GM19035 (cell line): Measurements from ENCODE around the gene PGRMC2.
A peak's percentile ranks its signal among the peaks of the same experiment; 100 is the strongest.

Experiments used
- ATAC-seq: cut with Tn5 transposase; IDR thresholded peaks from one replicate; pipeline ENCODE4 v1.9.1; 2021; ENCODE audit not compliant: unreplicated experiment

The PGRMC2 gene

GRCh38 chr4:128299848-128300247 is 12.2 kb upstream of the PGRMC2 start:
- ATAC-seq = no peak

- no peak for ATAC-seq
Measured at GRCh38 chr4:128298852-128299251, 11.2 kb upstream of the PGRMC2 start.

DNA sequence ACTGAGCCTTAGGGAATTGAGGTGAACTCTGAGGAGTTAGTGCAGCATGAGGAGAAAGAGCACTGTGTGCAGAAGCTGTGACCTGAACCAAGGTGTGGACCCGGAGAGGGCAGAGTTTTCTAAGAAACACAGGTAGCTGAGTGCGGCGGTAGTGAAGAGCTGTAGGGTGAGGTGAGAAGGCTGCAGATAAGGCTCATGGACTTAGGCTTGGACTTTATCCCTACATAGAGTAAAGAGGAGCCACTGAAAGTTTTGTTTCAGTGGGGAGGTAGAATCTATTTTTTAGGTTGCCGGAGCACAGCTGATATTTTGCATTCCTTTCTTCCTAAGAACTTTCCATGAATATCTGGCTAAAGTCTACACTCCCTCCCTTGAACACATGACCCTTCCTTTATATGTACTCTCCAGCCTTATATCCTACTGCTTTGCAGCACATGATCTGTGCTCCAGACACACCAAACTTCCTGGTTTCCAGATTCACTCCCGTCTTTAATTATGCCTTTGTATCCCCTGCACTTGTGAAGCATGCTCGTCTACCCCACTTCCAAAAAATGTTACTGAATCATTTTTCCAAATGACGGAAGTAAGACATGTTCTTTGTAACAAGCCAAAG is 10.6 kb upstream of the PGRMC2 start:
- no peak for ATAC-seq

- no peak for ATAC-seq
Measured at GRCh38 chr4:128295255-128295654, 7.6 kb upstream of the PGRMC2 start.

DNA sequence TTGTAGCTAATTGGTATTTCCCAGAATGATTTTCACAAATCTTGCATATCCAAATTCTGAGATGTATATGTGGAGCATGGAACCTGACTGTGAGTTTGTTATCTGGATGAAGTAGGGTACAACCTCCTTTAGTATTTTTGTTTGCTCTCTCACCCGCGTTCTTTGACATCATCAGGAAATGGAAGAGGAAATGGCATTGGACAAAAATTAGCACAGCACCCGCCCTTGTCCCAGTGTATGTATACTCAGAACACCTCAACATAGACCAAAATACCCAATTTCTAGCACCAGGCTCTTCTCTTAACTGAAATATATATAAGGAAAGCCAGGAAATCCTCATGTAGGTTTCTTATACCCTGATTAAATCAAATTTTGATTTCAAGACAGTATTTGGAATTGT is 6.9 kb upstream of the PGRMC2 start:
- no peak for ATAC-seq

GRCh38 chr4:128292349-128292748 is 4.7 kb upstream of the PGRMC2 start:
- ATAC-seq = no peak

DNA sequence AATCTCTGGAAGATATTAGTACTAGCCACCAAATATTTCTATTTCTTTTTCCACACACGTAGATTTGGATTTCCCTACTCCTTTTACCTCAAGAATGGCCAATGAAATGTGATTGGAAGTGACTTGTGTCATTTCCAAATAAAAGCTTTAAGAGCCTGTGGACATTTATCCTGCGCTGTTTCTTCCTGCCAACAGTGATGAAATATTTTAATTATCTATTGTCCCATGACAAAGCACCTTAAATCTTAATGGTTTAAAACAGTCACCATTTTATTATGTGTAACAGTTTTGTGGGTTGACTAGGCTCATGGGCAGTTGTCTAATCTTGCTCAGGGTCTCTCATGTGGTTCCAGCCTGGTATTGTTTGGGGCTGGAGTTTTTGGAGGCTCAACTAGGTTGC is 3.5 kb upstream of the PGRMC2 start:
- ATAC-seq = no peak

GRCh38 chr4:128290526-128290925 is 2.9 kb upstream of the PGRMC2 start:
- no peak for ATAC-seq

DNA sequence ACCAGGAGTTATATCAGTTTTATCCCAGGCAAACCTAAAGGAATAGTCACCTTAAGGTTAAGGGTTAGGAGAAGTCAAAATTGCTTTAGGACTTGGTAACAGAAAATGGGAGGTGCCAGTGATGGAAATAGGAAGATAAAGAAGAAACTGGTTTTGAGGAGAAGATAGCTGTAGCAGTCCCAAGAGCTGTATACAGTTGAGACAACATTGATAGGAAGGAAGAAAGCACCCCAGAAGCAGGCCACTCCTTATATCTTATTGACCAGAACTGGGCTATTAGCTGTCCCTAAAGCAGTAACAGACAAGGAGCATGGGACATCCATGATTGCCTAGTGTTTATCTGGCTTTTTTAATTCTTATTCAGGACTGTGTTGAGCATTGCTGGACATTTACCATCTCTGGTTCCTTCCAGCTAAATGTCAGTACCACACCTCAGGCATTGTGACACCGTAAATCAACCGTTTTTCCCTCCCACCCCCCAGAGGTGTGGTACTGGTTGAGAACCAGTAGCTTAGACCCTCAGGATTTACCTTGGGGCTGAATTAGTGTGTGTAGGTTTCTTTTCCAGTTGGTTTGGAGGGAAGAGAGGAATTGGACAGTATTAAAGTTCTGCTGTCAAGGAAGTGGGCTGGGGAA is 2.0 kb upstream of the PGRMC2 start:
- no peak for ATAC-seq

DNA sequence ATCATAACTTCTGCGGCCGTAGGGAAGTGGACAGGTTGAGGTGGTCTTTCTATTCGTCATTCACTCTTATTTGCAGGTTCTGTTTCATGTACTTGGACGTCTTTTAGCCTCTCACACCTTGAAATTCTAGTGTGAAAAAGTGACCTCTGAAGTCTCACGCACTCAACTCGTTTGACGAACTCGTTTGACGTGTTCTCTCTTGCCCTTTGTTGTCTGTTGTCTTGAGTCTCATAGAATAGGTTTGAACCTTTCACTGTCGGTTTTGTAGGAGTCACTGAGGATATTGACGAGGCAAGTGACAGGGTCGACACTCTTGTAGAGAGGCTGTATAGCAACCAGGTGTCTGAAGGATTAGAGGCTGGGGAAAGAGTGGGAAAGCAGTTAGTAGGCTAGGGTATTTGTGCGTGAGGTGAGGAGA is 1.1 kb upstream of the PGRMC2 start:
- ATAC-seq = no peak

DNA sequence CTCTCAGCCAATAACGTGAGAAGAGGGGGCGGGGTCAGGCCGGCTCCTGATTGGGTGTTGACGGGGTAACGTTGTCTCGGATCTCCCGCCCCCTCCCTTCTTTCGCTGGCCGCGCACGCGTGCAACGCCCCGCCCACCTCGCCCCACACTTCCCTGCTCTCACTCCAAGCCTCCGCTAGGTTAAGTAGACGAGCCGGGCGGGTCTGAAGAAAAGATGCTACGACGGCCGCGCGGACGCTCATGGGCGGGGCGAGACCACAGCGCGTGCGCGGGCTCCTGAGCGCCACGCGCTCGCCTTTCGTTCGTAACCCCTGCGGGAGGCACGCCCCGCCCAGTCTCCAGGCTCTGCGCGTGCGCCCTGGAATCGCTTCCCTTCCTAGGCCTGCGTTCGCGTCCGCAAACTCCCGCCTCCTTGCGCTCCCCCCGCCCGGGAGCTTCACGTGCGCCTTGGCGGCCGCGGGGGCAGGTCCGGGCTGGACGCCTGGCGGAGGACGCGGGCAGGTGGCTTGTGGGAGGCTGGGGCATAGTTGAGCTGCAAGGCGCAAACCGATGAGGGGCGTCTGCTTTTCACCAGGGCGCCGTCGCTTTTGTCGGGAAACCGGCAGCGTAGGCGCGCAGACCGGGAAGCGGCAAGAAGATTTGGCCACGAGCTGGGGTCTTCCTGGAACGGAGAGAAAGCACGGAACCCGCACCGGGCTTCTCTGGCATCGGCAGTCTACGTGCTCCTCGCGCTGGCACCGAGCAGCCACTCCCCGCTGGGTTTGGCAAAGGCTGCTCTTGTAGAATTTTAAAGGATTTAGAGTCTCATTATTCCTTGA is 467 bp upstream of the PGRMC2 start:
- ATAC-seq = peak; percentile 77

DNA sequence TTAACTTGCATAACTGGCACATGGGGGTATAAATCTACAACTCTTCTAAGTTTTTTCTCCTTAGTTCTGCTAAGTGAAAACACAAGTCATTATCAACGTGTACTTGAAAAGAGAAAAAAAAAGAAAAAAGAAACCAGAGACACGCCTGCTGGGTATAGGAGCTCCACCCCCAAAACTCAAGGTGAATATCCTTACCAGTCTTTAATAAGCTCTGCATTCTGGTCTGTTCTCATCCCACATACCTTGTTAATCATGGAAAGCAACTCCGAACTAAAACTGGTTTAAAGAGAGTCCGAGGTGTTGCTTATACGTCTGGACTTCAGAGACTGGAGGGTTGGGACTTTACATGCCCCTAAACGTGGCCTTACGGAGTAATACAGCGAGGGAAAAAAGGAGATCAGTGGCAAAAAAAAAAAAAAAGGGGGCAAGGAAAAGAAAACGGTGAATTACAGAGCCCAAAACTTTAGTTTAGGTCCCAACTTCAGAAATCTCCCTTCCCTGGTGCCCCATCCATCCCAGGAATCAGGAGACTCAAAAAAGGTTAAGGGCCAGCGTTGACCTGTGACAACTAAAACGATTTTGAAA is 1.0 kb downstream of the PGRMC2 start:
- ATAC-seq = peak; percentile 18

- ATAC-seq = no peak
Measured at GRCh38 chr4:128285085-128285997, 2.3 kb downstream of the PGRMC2 start.

GRCh38 chr4:128284317-128284716 is 3.3 kb downstream of the PGRMC2 start:
- ATAC-seq = no peak

DNA sequence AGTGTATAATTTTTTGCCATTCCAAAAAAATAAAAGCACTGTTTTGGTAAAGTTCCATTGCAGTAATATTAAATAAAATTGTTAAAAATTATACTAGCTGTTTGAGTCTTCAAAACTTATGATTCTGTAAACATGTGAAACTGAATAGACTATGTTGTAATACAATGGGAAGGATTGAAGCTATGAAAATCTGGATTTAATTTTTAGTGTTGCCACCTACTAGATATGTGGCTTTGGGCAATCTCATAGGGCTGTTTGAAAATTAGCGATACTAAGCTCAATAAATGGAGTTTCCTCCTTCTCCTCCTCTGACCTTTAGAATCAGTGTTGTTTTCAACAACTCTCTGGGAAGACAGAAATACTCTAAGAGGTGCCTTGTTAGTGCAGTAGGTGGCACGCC is 4.5 kb downstream of the PGRMC2 start:
- ATAC-seq = no peak

GRCh38 chr4:128282516-128282915 is 5.1 kb downstream of the PGRMC2 start:
- no peak for ATAC-seq

- ATAC-seq = no peak
Measured at GRCh38 chr4:128281354-128281753, 6.3 kb downstream of the PGRMC2 start.

DNA sequence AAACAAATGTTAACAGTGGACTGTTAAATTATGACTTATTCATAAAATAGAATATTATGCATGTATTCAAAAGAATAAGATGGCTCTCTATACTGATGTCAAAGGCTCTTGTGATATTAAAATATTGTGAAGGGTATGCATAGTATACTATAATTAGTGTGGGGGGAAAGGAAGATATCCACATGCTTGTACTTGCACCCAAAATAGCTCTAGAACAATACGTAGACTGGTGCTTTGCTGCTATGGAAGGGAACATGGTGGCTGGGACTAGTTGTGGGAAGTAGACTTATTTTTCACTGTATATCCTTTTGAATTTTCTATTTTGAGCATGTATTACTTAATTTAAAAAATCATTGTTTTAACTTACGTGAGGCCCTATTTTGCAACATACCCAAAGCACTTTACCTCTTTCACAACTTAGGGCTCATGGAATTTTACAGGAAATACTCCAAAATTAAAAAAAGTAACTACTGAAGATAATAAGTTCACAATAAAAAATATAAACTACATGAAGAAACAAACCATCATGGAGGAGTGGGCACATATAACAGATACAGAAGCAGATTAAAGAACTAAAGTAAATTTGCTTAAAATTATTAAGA is 7.9 kb downstream of the PGRMC2 start:
- no peak for ATAC-seq

DNA sequence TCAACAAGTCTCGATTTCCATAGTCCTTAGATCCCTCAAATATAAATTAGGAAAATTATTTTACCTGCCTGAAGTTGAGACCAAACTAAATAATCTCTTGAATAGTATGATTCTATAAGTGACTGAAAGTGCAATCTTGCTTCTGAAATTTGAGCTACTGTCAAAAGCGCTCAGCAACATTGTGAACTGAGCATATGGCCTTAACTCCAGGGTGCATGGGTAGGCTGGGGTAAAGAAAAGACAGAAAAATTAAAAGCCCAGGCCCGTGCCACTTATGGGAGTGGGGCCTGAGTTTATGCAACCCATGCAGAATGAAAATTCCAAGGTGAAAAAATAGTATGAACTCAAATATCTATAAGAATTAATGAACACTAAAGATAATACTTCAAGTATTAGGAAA is 9.8 kb downstream of the PGRMC2 start:
- no peak for ATAC-seq

GRCh38 chr4:128275346-128275745 is 12.3 kb downstream of the PGRMC2 start:
- no peak for ATAC-seq
